CD4-positive, alpha-beta T cell (primary cell): ENCODE measurements around the gene CRYGS. TPM values are rescaled to one million over a fixed set of nuclear protein-coding genes. Genes with fewer than 3 reads are reported as not detected.

ENCODE experiments used
- ATAC-seq: fragments of 200-7000 bp; cut with Tn5 transposase; one replicate; pipeline ENCODE4 v1.10.0; 2022; ENCODE audit warnings: mild to moderate bottlenecking; ENCODE audit not compliant: poor library complexity
- CTCF ChIA-PET: fragments of 350-600 bp; sonication (Branson Sonifier 250); formaldehyde crosslinking; loops from one replicate; lab custom pipeline; 2021; ENCODE audit warnings: antibody characterized with exemption, inconsistent platforms; lab: Charles Lee
- POLR2A ChIA-PET: fragments of 350-600 bp; sonication (Branson Sonifier 250); formaldehyde crosslinking; loops from one replicate; lab custom pipeline; 2021; ENCODE audit warnings: antibody characterized with exemption, inconsistent platforms; lab: Charles Lee
- DNase-seq, 14 experiments: peaks; one replicate each; pipeline ENCODE4 v3.0.0-alpha.2; 2013 to 2020; ENCODE audit warnings: mixed read lengths in 2 of 14
- H3K27ac ChIP-seq, 2 donors: one replicate each; pipeline versions ENCODE4 v1.5.1 to v1.7.0; 2013; ENCODE audit warnings: low read length in 2 of 2, low read depth in 1 of 2, mild to moderate bottlenecking in 1 of 2
- H3K27me3 ChIP-seq, 2 experiments: 1 replicate in 1 of 2; 2 replicates in 1 of 2; pipeline versions ENCODE4 v1.6.1 to v1.7.0; 2013; ENCODE audit warnings: low read length in 2 of 2, control low read depth in 1 of 2, mild to moderate bottlenecking in 1 of 2, moderate library complexity in 1 of 2; ENCODE audit not compliant: insufficient read depth in 2 of 2, control insufficient read depth in 1 of 2
- H3K36me3 ChIP-seq: one replicate; pipeline ENCODE4 v1.6.1; 2013; ENCODE audit warnings: low read length, control low read depth; ENCODE audit not compliant: insufficient read depth
- H3K4me1 ChIP-seq: one replicate; pipeline ENCODE4 v1.6.1; 2013; ENCODE audit warnings: low read length, control low read depth; ENCODE audit not compliant: insufficient read depth
- H3K4me3 ChIP-seq: one replicate; pipeline ENCODE4 v1.5.1; 2013; ENCODE audit warnings: mild to moderate bottlenecking, low read length, moderate library complexity
- H3K9me3 ChIP-seq, 2 experiments: 1 replicate in 1 of 2; 2 replicates in 1 of 2; pipeline versions ENCODE4 v1.6.1 to v1.7.0; 2013; ENCODE audit warnings: low read length in 2 of 2, mild to moderate bottlenecking in 2 of 2, control low read depth in 1 of 2, moderate library complexity in 1 of 2; ENCODE audit not compliant: control insufficient read depth in 1 of 2, insufficient read depth in 1 of 2
- H3K27ac Mint-ChIP-seq: one replicate; pipeline ENCODE4 v1.8.0; 2020; ENCODE audit warnings: mixed read lengths
- H3K27me3 Mint-ChIP-seq: one replicate; pipeline ENCODE4 v1.8.0; 2021; ENCODE audit warnings: mixed read lengths
- H3K36me3 Mint-ChIP-seq: one replicate; pipeline ENCODE4 v1.8.0; 2021; ENCODE audit warnings: low read depth, mixed read lengths
- H3K4me1 Mint-ChIP-seq: one replicate; pipeline ENCODE4 v1.8.0; 2021; ENCODE audit warnings: low read depth, mixed read lengths
- H3K4me3 Mint-ChIP-seq: one replicate; pipeline ENCODE4 v1.8.0; 2020; ENCODE audit warnings: mild to moderate bottlenecking, mixed read lengths
- H3K9me3 Mint-ChIP-seq: one replicate; pipeline ENCODE4 v1.8.0; 2020; ENCODE audit warnings: mixed read lengths
- CTCF ChIP-seq: fragments of 200-600 bp; IDR thresholded peaks from one replicate; pipeline ENCODE4 v1.8.0; 2022; ENCODE audit warnings: antibody characterized with exemption, mild to moderate bottlenecking
- intact Hi-C, 2 experiments: fragments of 100-400 bp; cut with DNase I in 1 of 2; cut with micrococcal nuclease in 1 of 2; formaldehyde crosslinking; loops; one replicate each; pipeline versions ENCODE4 v1.15.1 to v1.9.0; 2023 to 2025; cut with DNase I, micrococcal nuclease
- polyA plus RNA-seq, 2 donors: library from polyadenylated mRNA; unstranded; fragments of 120-200 nt; gene quantifications; one replicate each; pipeline ENCODE4 v1.2.1, GENCODE V29; 2013
- total RNA-seq, 174 experiments: library from RNA in 2 of 174; stranded (reverse) in 2 of 174; gene quantifications; one replicate each; pipeline ENCODE4 v1.2.3 and lab custom pipeline; 2021 to 2026

CRYGS gene
- total RNA-seq = 1 to 10 TPM; 1.9 to 2.3 TPM
- polyA plus RNA-seq (2013, experiment 1 of 2) = 5.8 TPM
- 5.9 TPM for polyA plus RNA-seq (2013, experiment 2 of 2)
- total RNA-seq (lab: John Stamatoyannopoulos, UW) = 0.53 to 11.8 (median 3.7) reads per million in 172 experiments

- Histone ChIP-seq H3K27me3 (no peaks in the 10 kb centered on the region), H3K36me3 (peaks cover 15% of the 10 kb centered on the region), H3K4me1 (peaks cover 4% of the 10 kb centered on the region), H3K4me3 (no peak within 1 kb of the TSS), H3K9me3 (no peaks in the 10 kb centered on the region), H3K27ac (no peak within 1 kb of the TSS)
- H3K4me3 Mint-ChIP-seq = no peak within 1 kb of the TSS
- no peaks in the 10 kb centered on the region for H3K9me3 Mint-ChIP-seq
- ChIA-PET POLR2A (no interaction called here), CTCF (interaction anchor here (1.6 kb wide), 1 partner anchor 282 kb away, joined by 3 read pairs; no protein-coding TSS in a partner anchor)
- no peak within 1 kb of the TSS for H3K27ac Mint-ChIP-seq
- ATAC-seq (no peak), DNase-seq (no peak)
- no peaks in the 10 kb centered on the region for H3K27me3 Mint-ChIP-seq
- intact Hi-C loops = loop anchor here in 1 of 2 experiments (5.0 kb wide), 1 partner anchor 73 kb away; no protein-coding TSS in a partner anchor
- TF ChIP-seq CTCF = no peak
- peaks cover 7% of the 10 kb centered on the region for H3K4me1 Mint-ChIP-seq
- peaks cover 27% of the 10 kb centered on the region for H3K36me3 Mint-ChIP-seq
Observed at GRCh38 chr3:186544281-186544680, at the start of gene CRYGS. TSS of gene CRYGS (minus strand) at chr3:186544380. CDS start at chr3:186544326, 54 bp downstream.

GRCh38 chr3:186593862-186594261, 49.7 kb upstream of the CRYGS start:
- peaks cover 4% of the 10 kb centered on the region for H3K4me1 ChIP-seq
- POLR2A ChIA-PET = no interaction called here
- no peak overlapping the region for H3K4me3 ChIP-seq
- Mint-ChIP-seq H3K9me3 (no peaks in the 10 kb centered on the region), H3K4me3 (no peak overlapping the region), H3K27me3 (no peaks in the 10 kb centered on the region), H3K27ac (no peak overlapping the region), H3K4me1 (peaks cover 7% of the 10 kb centered on the region), H3K36me3 (no peaks in the 10 kb centered on the region)
- TF ChIP-seq CTCF = no peak
- no peak for ATAC-seq
- H3K27me3 ChIP-seq = no peaks in the 10 kb centered on the region
- CTCF ChIA-PET = no interaction called here
- H3K9me3 ChIP-seq = no peaks in the 10 kb centered on the region
- no peak for DNase-seq
- H3K27ac ChIP-seq = no peak overlapping the region
- intact Hi-C loops = no loop called here
- H3K36me3 ChIP-seq = no peaks in the 10 kb centered on the region

GRCh38 chr3:186592682-186593081, 48.5 kb upstream of the CRYGS start:
- Histone ChIP-seq H3K27me3 (no peaks in the 10 kb centered on the region), H3K4me3 (no peak overlapping the region), H3K27ac (no peak overlapping the region), H3K4me1 (peaks cover 4% of the 10 kb centered on the region), H3K36me3 (no peaks in the 10 kb centered on the region), H3K9me3 (no peaks in the 10 kb centered on the region)
- no peaks in the 10 kb centered on the region for H3K27me3 Mint-ChIP-seq
- TF ChIP-seq CTCF = no peak
- H3K36me3 Mint-ChIP-seq = no peaks in the 10 kb centered on the region
- ChIA-PET CTCF (interaction anchor here (1.8 kb wide), 1 partner anchor 25 kb away, joined by 4 read pairs; no protein-coding TSS in a partner anchor), POLR2A (no interaction called here)
- H3K9me3 Mint-ChIP-seq = no peaks in the 10 kb centered on the region
- no peak overlapping the region for H3K27ac Mint-ChIP-seq
- ATAC-seq (no peak), DNase-seq (no peak)
- H3K4me3 Mint-ChIP-seq = no peak overlapping the region
- intact Hi-C loops = no loop called here
- H3K4me1 Mint-ChIP-seq = peaks cover 7% of the 10 kb centered on the region
